AG09309 (cell line): ENCODE results near the gene EYS.

Source experiments
- DNase-seq: peaks from one replicate; pipeline ENCODE4 v3.0.0-alpha.2; 2010; ENCODE audit warnings: low read depth
- H3K4me3 ChIP-seq: 2 replicates; pipeline ENCODE4 v1.5.1; 2011; ENCODE audit warnings: mild to moderate bottlenecking, low read depth, low read length, moderate library complexity; ENCODE audit not compliant: control insufficient read depth
- CTCF ChIP-seq: IDR thresholded peaks from 2 replicates; pipeline ENCODE4 v1.5.1; 2011; ENCODE audit warnings: mild to moderate bottlenecking, low read depth, low read length, inconsistent platforms; ENCODE audit not compliant: insufficient read depth, control insufficient read depth; ENCODE audit errors: missing control alignments

Gene EYS

GRCh38 chr6:64280569-64280968 is 1426.5 kb downstream of the EYS start:
- TF ChIP-seq CTCF = peak; percentile 16
- DNase-seq = no peak
- H3K4me3 ChIP-seq = no peak overlapping the region

GRCh38 chr6:64270083-64270482 is 1436.9 kb downstream of the EYS start:
- no peak for TF ChIP-seq CTCF
- no peak overlapping the region for H3K4me3 ChIP-seq
- DNase-seq = no peak

- no peak overlapping the region for H3K4me3 ChIP-seq
- TF ChIP-seq CTCF = no peak
- DNase-seq = no peak
Measured at GRCh38 chr6:64266351-64266821, 1440.6 kb downstream of the EYS start.

- no peak for TF ChIP-seq CTCF
- H3K4me3 ChIP-seq = no peak overlapping the region
- DNase-seq = no peak
Measured at GRCh38 chr6:64263778-64264177, 1443.2 kb downstream of the EYS start.

- no peak for DNase-seq
- no peak overlapping the region for H3K4me3 ChIP-seq
- TF ChIP-seq CTCF = no peak
Measured at GRCh38 chr6:64259372-64259771, 1447.7 kb downstream of the EYS start.

- no peak overlapping the region for H3K4me3 ChIP-seq
- TF ChIP-seq CTCF = no peak
- DNase-seq = no peak
Measured at GRCh38 chr6:64258752-64259151, 1448.3 kb downstream of the EYS start.

GRCh38 chr6:64258302-64258701 is 1448.7 kb downstream of the EYS start:
- TF ChIP-seq CTCF = no peak
- H3K4me3 ChIP-seq = no peak overlapping the region
- no peak for DNase-seq
